Natural killer cell (primary cell): ENCODE data around the gene BNC1. TPM values are rescaled to one million over a fixed set of nuclear protein-coding genes. Genes with fewer than 3 reads are reported as not detected.

Experiments used
- ATAC-seq, 3 donors: fragments of 150-1000 bp in 2 of 3; fragments of 200-7000 bp in 1 of 3; cut with Tn5 transposase; 1 replicate in 1 of 3; 2 replicates in 2 of 3; pipeline ENCODE4 v1.10.0; 2021; ENCODE audit warnings: mild to moderate bottlenecking in 2 of 3, moderate library complexity in 2 of 3
- DNase-seq, 2 donors: peaks; one replicate each; pipeline versions ENCODE4 v3.0.0 to v3.0.0-alpha.2; 2013 to 2021; ENCODE audit warnings: mixed read lengths in 1 of 2
- H3K27ac ChIP-seq: one replicate; pipeline ENCODE4 v1.5.1; 2013; ENCODE audit warnings: mild to moderate bottlenecking, low read length
- H3K27me3 ChIP-seq: one replicate; pipeline ENCODE4 v1.6.1; 2013; ENCODE audit warnings: low read length; ENCODE audit not compliant: control insufficient read depth, insufficient read depth
- H3K36me3 ChIP-seq: one replicate; pipeline ENCODE4 v1.6.1; 2013; ENCODE audit warnings: low read length; ENCODE audit not compliant: control insufficient read depth, insufficient read depth
- H3K4me1 ChIP-seq: one replicate; pipeline ENCODE4 v1.6.1; 2013; ENCODE audit warnings: low read length; ENCODE audit not compliant: control insufficient read depth, insufficient read depth
- H3K4me3 ChIP-seq: one replicate; pipeline ENCODE4 v1.5.1; 2013; ENCODE audit warnings: low read length
- H3K9me3 ChIP-seq: one replicate; pipeline ENCODE4 v1.6.1; 2013; ENCODE audit warnings: low read length; ENCODE audit not compliant: control insufficient read depth, insufficient read depth
- H3K27ac Mint-ChIP-seq, 2 donors: one replicate each; pipeline ENCODE4 v1.8.0; 2022; ENCODE audit warnings: mild to moderate bottlenecking in 2 of 2, mixed read lengths in 2 of 2, moderate library complexity in 1 of 2
- H3K27me3 Mint-ChIP-seq, 2 donors: one replicate each; pipeline ENCODE4 v1.8.0; 2022; ENCODE audit warnings: low read depth in 2 of 2, mixed read lengths in 2 of 2
- H3K36me3 Mint-ChIP-seq: one replicate; pipeline ENCODE4 v1.8.0; 2022; ENCODE audit warnings: mixed read lengths
- H3K4me1 Mint-ChIP-seq, 2 donors: one replicate each; pipeline ENCODE4 v1.8.0; 2022; ENCODE audit warnings: mixed read lengths in 2 of 2
- H3K4me3 Mint-ChIP-seq: one replicate; pipeline ENCODE4 v1.8.0; 2022; ENCODE audit warnings: mild to moderate bottlenecking, moderate library complexity, mixed read lengths
- H3K9me3 Mint-ChIP-seq, 2 donors: one replicate each; pipeline ENCODE4 v1.8.0; 2022; ENCODE audit warnings: mixed read lengths in 2 of 2
- WGBS: methylation state at CpG from one replicate; pipeline ENCODE4 v1.1.7; 2013; ENCODE audit warnings: missing lambda C conversion rate; ENCODE audit not compliant: insufficient coverage; 5-methylcytosine and 5-hydroxymethylcytosine counted together
- intact Hi-C: fragments of 100-400 bp; cut with micrococcal nuclease; formaldehyde crosslinking; loops from one replicate; pipeline ENCODE4 v1.14.2; 2022
- total RNA-seq, 4 donors: library from RNA; stranded (reverse); fragments of 120-200 nt in 1 of 4; gene quantifications; one replicate each; pipeline versions ENCODE4 v1.2.3 to v1.2.4, GENCODE V29; 2013 to 2022
- TF ChIP-seq, protein P1 (sequence below): fragments of 200-600 bp; IDR thresholded peaks from one replicate; pipeline ENCODE4 v1.8.0; 2022; ENCODE audit warnings: antibody characterized with exemption

Gene BNC1
- total RNA-seq, 3 donors from 2014 or later (not counting 1 experiment from before 2014, with no cell fraction given), result not detected

DNA sequence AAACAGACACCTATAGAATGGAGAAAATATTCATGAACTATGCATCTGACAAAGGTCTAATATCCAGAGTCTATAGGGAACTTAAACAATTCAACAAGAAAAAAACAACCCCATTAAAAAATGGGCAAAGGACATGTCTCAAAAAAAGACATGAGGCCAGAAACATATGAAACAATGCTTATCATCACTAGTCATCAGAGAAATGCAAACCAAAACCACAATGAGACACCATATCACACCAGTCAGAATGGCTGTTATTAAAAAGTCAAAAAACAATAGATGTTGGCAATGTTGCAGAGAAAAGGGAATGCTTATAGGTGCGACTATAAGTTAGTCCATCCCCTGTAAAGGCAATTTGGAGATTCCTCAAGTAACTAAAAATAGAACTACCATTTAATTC, 65.4 kb downstream of the BNC1 start:
- H3K27ac ChIP-seq, result no peak overlapping the region
- H3K36me3 Mint-ChIP-seq, result no peaks in the 10 kb centered on the region
- H3K9me3 ChIP-seq, result no peaks in the 10 kb centered on the region
- WGBS, result 80% methylated on average over 1 of the region's 1 CpG
- no peak for DNase-seq
- TF ChIP-seq, protein P1, sequence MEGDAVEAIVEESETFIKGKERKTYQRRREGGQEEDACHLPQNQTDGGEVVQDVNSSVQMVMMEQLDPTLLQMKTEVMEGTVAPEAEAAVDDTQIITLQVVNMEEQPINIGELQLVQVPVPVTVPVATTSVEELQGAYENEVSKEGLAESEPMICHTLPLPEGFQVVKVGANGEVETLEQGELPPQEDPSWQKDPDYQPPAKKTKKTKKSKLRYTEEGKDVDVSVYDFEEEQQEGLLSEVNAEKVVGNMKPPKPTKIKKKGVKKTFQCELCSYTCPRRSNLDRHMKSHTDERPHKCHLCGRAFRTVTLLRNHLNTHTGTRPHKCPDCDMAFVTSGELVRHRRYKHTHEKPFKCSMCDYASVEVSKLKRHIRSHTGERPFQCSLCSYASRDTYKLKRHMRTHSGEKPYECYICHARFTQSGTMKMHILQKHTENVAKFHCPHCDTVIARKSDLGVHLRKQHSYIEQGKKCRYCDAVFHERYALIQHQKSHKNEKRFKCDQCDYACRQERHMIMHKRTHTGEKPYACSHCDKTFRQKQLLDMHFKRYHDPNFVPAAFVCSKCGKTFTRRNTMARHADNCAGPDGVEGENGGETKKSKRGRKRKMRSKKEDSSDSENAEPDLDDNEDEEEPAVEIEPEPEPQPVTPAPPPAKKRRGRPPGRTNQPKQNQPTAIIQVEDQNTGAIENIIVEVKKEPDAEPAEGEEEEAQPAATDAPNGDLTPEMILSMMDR, result no peak
- no peak overlapping the region for H3K4me3 ChIP-seq
- no peaks in the 10 kb centered on the region for H3K9me3 Mint-ChIP-seq
- no peaks in the 10 kb centered on the region for H3K36me3 ChIP-seq
- H3K27ac Mint-ChIP-seq, result no peak overlapping the region
- intact Hi-C loops, result no loop called here
- H3K27me3 ChIP-seq, result no peaks in the 10 kb centered on the region
- H3K4me3 Mint-ChIP-seq, result no peak overlapping the region
- no peaks in the 10 kb centered on the region for H3K4me1 Mint-ChIP-seq
- peaks cover 13 to 19% of the 10 kb centered on the region in 2 donors for H3K27me3 Mint-ChIP-seq
- H3K4me1 ChIP-seq, result no peaks in the 10 kb centered on the region
- no peak for ATAC-seq

DNA sequence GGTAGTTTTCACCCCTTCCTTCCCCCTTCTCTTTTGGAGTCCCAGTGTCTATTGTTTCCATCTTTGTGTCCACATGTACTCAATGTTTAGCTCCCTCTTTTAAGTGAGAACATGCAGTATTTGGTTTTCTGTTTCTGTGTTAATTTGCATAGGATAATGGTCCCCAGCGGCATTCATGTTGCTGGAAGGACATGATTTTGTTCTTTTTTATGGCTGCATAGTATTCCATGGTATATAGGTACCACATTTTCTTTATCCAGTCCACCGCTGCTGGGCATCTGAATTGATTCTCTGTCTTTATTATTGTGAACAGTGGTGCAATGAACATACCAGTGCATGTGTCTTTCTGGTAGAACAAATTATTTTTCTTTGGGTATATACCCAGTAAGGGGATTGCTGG, 69.2 kb downstream of the BNC1 start:
- Mint-ChIP-seq H3K9me3 (no peaks in the 10 kb centered on the region), H3K36me3 (no peaks in the 10 kb centered on the region), H3K4me3 (no peak overlapping the region), H3K27ac (no peak overlapping the region), H3K4me1 (no peaks in the 10 kb centered on the region), H3K27me3 (peaks cover 12 to 13% of the 10 kb centered on the region in 2 donors)
- Histone ChIP-seq H3K27me3 (no peaks in the 10 kb centered on the region), H3K4me3 (no peak overlapping the region), H3K36me3 (no peaks in the 10 kb centered on the region), H3K27ac (no peak overlapping the region), H3K4me1 (no peaks in the 10 kb centered on the region), H3K9me3 (no peaks in the 10 kb centered on the region)
- intact Hi-C loops, result no loop called here
- no peak for ATAC-seq
- DNase-seq, result no peak
- TF ChIP-seq, protein P1, result no peak
- 100% methylated on average over 2 of the region's 2 CpGs for WGBS

GRCh38 chr15:83210619-83211018, 73.8 kb downstream of the BNC1 start:
- ATAC-seq, result no peak
- no peak overlapping the region for H3K27ac Mint-ChIP-seq
- H3K4me3 ChIP-seq, result no peak overlapping the region
- 89% methylated on average over 2 of the region's 3 CpGs for WGBS
- H3K9me3 ChIP-seq, result no peaks in the 10 kb centered on the region
- peaks cover 9% of the 10 kb centered on the region in 2 donors for H3K4me1 Mint-ChIP-seq
- no peak for DNase-seq
- no peaks in the 10 kb centered on the region for H3K36me3 Mint-ChIP-seq
- no peaks in the 10 kb centered on the region for H3K36me3 ChIP-seq
- TF ChIP-seq, protein P1, result no peak
- H3K27me3 Mint-ChIP-seq, result peaks cover 0 to 10% of the 10 kb centered on the region in 2 donors
- H3K4me3 Mint-ChIP-seq, result no peak overlapping the region
- peaks cover 10% of the 10 kb centered on the region for H3K4me1 ChIP-seq
- H3K27ac ChIP-seq, result no peak overlapping the region
- H3K9me3 Mint-ChIP-seq, result no peaks in the 10 kb centered on the region
- no peaks in the 10 kb centered on the region for H3K27me3 ChIP-seq
- intact Hi-C loops, result no loop called here

GRCh38 chr15:83209333-83209732, 75.1 kb downstream of the BNC1 start:
- Mint-ChIP-seq H3K4me3 (no peak overlapping the region), H3K27me3 (peaks cover 0 to 6% of the 10 kb centered on the region in 2 donors), H3K36me3 (no peaks in the 10 kb centered on the region), H3K9me3 (no peaks in the 10 kb centered on the region), H3K4me1 (peaks cover 9% of the 10 kb centered on the region in 2 donors), H3K27ac (no peak overlapping the region)
- no peak for ATAC-seq
- intact Hi-C loops, result loop anchor here (10.0 kb wide), 1 partner anchor 195 kb away; the partner anchor contains the start of gene C15orf40
- H3K9me3 ChIP-seq, result no peaks in the 10 kb centered on the region
- no peak for DNase-seq
- TF ChIP-seq, protein P1, result no peak
- H3K36me3 ChIP-seq, result no peaks in the 10 kb centered on the region
- peaks cover 10% of the 10 kb centered on the region for H3K4me1 ChIP-seq
- 92% methylated on average over 5 of the region's 5 CpGs for WGBS
- H3K4me3 ChIP-seq, result no peak overlapping the region
- H3K27ac ChIP-seq, result no peak overlapping the region
- no peaks in the 10 kb centered on the region for H3K27me3 ChIP-seq
